Mesothelial cell of epicardium (in vitro differentiated cells): ENCODE results near the gene CALN1. TPM values are rescaled to one million over a fixed set of nuclear protein-coding genes. Genes with fewer than 3 reads are reported as not detected.

ENCODE experiments used
- DNase-seq, 2 experiments: peaks; one replicate each; pipeline ENCODE4 v3.0.0; 2021; ENCODE audit warnings: low spot score in 2 of 2; ENCODE audit not compliant: unreplicated experiment in 2 of 2
- H3K27ac Mint-ChIP-seq: 2 replicates; pipeline ENCODE4 v1.8.0; 2021; ENCODE audit warnings: mixed read lengths
- H3K27me3 Mint-ChIP-seq: 2 replicates; pipeline ENCODE4 v1.8.0; 2021; ENCODE audit warnings: low read depth, mixed read lengths
- H3K36me3 Mint-ChIP-seq: 2 replicates; pipeline ENCODE4 v1.8.0; 2021; ENCODE audit warnings: mixed read lengths
- H3K4me1 Mint-ChIP-seq: 2 replicates; pipeline ENCODE4 v1.8.0; 2021; ENCODE audit warnings: mixed read lengths
- H3K4me3 Mint-ChIP-seq: 2 replicates; pipeline ENCODE4 v1.8.0; 2021; ENCODE audit warnings: mild to moderate bottlenecking, moderate library complexity, mixed read lengths
- H3K9me3 Mint-ChIP-seq: 2 replicates; pipeline ENCODE4 v1.8.0; 2021; ENCODE audit warnings: mixed read lengths
- CTCF ChIP-seq: fragments of 200-600 bp; sonication (generic); IDR thresholded peaks from one replicate; pipeline ENCODE4 v1.5.0; 2021; ENCODE audit warnings: antibody characterized with exemption; ENCODE audit not compliant: unreplicated experiment
- total RNA-seq: library from RNA; stranded (reverse); gene quantifications from 3 replicates; pipeline ENCODE4 v1.2.1, GENCODE V29; 2021

CALN1 gene
- total RNA-seq, 1 donor from 2014 or later = 1.1 TPM

GRCh38 chr7:72101444-72101843 lies 310.7 kb downstream of the CALN1 start:
- Mint-ChIP-seq H3K9me3 (no peaks in the 10 kb centered on the region), H3K4me3 (no peak overlapping the region), H3K4me1 (peaks cover 4% of the 10 kb centered on the region), H3K36me3 (no peaks in the 10 kb centered on the region), H3K27ac (no peak overlapping the region), H3K27me3 (peaks cover 19% of the 10 kb centered on the region)
- no peak for DNase-seq
- no peak for TF ChIP-seq CTCF

- DNase-seq = no peak
- TF ChIP-seq CTCF = no peak
- Mint-ChIP-seq H3K4me1 (peaks cover 4% of the 10 kb centered on the region), H3K36me3 (no peaks in the 10 kb centered on the region), H3K27ac (peak overlapping the region; percentile 11), H3K4me3 (no peak overlapping the region), H3K27me3 (peaks cover 13% of the 10 kb centered on the region), H3K9me3 (no peaks in the 10 kb centered on the region)
Measured at GRCh38 chr7:72099784-72100183, 312.4 kb downstream of the CALN1 start.

- H3K27me3 Mint-ChIP-seq = peaks cover 13% of the 10 kb centered on the region
- H3K36me3 Mint-ChIP-seq = no peaks in the 10 kb centered on the region
- H3K9me3 Mint-ChIP-seq = no peaks in the 10 kb centered on the region
- no peak for TF ChIP-seq CTCF
- peaks cover 4% of the 10 kb centered on the region for H3K4me1 Mint-ChIP-seq
- peak overlapping the region; percentile 50 for H3K27ac Mint-ChIP-seq
- DNase-seq = peak; percentile 31 to 49
- no peak overlapping the region for H3K4me3 Mint-ChIP-seq
Measured at GRCh38 chr7:72098807-72099580, 313.1 kb downstream of the CALN1 start.

- no peak overlapping the region for H3K4me3 Mint-ChIP-seq
- H3K27me3 Mint-ChIP-seq = peaks cover 2% of the 10 kb centered on the region
- no peaks in the 10 kb centered on the region for H3K9me3 Mint-ChIP-seq
- no peak overlapping the region for H3K27ac Mint-ChIP-seq
- DNase-seq = no peak
- TF ChIP-seq CTCF = no peak
- no peaks in the 10 kb centered on the region for H3K36me3 Mint-ChIP-seq
- H3K4me1 Mint-ChIP-seq = peaks cover 4% of the 10 kb centered on the region
Measured at GRCh38 chr7:72097226-72097625, 314.9 kb downstream of the CALN1 start.

GRCh38 chr7:72092769-72093168 lies 319.4 kb downstream of the CALN1 start:
- peaks cover 2% of the 10 kb centered on the region for H3K36me3 Mint-ChIP-seq
- no peaks in the 10 kb centered on the region for H3K4me1 Mint-ChIP-seq
- H3K27me3 Mint-ChIP-seq = peaks cover 2% of the 10 kb centered on the region
- no peak for TF ChIP-seq CTCF
- no peak overlapping the region for H3K27ac Mint-ChIP-seq
- no peak overlapping the region for H3K4me3 Mint-ChIP-seq
- peaks cover 5% of the 10 kb centered on the region for H3K9me3 Mint-ChIP-seq
- no peak for DNase-seq
